DMS 273 (cell line): ENCODE results near the gene RNF214.
A peak's percentile ranks its signal among the peaks of the same experiment; 100 is the strongest.
"Not testable (repeated sequence)": the region's sequence is repeated elsewhere in the genome, so short reads cannot be mapped to it uniquely, and the experiment has no call there.

ENCODE experiments used
- DNase-seq: peaks from one replicate; lab custom pipeline; 2025; ENCODE audit not compliant: unreplicated experiment; lab: John Stamatoyannopoulos, UW

RNF214 gene

GRCh38 chr11:117197516-117198456 is 34.7 kb upstream of the RNF214 start:
- peak; percentile 21 for DNase-seq

DNA sequence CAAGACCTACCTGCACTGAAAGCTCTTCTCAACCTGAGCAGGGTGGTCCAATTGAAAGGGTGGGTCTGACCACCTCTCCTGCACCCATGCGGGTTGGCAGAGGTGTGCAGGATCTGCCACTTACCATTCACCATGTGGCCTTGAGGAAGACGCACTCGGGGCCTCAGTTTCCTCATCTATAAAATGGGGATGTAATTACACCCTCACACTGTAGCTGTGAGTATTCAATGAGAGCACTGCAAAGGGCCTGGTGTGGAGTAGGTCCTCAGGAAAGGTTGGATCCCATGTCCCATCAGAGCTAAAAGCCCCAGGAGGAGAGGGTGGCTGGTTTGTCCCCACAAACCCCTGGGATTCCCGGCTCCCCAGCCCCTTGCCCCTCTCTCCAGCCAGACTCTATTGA is 33.9 kb upstream of the RNF214 start:
- no peak for DNase-seq

DNA sequence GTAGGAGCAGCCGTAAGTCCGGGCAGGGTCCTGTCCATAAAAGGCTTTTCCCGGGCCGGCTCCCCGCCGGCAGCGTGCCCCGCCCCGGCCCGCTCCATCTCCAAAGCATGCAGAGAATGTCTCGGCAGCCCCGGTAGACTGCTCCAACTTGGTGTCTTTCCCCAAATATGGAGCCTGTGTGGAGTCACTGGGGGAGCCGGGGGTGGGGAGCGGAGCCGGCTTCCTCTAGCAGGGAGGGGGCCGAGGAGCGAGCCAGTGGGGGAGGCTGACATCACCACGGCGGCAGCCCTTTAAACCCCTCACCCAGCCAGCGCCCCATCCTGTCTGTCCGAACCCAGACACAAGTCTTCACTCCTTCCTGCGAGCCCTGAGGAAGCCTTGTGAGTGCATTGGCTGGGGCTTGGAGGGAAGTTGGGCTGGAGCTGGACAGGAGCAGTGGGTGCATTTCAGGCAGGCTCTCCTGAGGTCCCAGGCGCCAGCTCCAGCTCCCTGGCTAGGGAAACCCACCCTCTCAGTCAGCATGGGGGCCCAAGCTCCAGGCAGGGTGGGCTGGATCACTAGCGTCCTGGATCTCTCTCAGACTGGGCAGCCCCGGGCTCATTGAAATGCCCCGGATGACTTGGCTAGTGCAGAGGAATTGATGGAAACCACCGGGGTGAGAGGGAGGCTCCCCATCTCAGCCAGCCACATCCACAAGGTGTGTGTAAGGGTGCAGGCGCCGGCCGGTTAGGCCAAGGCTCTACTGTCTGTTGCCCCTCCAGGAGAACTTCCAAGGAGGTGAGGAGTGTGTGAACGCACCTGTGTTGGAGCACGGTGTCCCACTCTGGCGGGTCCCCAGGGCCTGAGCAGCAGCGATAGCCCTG is 33.2 kb upstream of the RNF214 start, which contains the start of gene TAGLN:
Gene TAGLN, plus strand, starts transcription at position 318 of the 863 bp plus-strand sequence. CDS start 3,644 bp downstream, outside the sequence.
- DNase-seq: peak; percentile 29

DNA sequence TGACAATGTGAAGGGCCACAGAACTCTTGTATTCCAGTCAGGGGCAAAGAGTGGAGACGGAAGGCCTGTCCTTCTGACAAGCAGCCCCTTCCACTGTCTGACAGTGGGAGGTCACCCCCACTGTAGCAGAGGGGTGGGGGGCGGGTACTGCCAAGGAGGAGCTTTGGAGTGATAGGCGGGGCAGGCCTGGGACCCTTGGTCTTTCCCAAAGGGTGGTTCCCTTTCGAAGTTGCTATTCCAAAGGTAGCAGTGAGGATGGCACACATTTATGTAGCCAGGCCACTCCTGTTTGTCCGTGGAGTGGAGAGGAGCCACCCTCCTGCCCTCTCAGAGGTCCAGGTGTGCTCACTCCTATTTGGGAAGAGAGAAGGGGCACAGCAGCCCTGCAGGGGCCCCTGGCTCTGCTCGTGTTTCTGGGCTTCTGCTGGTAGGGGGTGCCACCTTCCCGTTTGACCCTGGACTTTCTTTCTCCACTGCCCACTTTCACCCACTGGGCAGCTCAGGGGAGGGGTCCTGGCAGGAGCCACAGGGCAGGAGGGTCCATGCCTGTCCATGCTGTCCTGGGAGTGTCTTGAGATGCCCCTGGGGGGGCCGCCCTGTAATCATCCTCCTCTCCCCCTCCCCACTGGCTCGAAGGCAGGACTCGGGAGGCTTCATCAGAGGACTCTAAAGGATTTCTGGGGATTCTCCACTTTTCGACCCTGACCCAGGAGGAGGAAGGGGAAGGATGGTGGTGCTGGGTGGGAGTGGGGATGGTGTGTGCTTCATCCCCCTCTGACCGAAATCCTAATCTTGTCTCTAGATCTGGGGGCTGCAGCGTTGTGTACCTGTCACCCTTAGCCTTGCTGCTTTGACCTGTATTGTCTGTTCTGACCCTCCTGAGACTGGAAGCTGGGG is 32.3 kb upstream of the RNF214 start:
- DNase-seq: no peak

- DNase-seq: peak; percentile 15
These were observed 31.4 kb upstream of the RNF214 start for GRCh38 chr11:117200813-117201657.

DNA sequence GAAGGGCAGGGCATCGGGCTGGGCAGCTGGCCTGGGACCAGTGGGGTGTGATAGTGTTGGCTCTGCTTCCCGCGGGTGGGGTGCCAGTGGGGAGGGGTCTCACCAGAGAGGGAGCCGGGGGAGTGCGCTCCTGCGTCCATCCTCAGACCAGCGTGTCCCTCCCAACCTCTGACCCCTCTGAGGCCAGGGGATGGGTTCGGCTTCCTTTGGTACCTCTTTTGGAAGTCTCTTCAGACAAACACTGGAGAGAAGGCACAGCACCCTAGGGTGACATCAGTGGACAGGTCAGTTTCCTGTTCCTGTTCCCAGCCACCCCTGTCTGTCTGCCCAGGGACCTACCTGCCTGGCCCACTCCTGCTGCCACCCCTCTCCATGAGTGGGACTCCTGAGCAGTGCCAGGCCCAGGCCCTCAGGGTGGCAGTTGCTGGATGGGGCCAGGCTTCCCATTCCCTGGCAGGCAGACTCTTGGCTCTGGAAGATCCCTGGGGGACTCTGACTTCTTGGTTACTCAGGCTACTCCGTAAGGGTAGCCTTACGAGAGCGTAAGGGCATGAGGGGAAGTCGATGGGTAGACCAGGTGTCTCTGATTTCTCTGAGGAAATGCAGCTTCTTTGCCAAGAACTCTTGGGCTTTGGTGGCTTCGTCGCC is 30.7 kb upstream of the RNF214 start:
- peak; percentile 9 for DNase-seq

- no peak for DNase-seq
These were observed 29.9 kb upstream of the RNF214 start for GRCh38 chr11:117202386-117203068.

DNA sequence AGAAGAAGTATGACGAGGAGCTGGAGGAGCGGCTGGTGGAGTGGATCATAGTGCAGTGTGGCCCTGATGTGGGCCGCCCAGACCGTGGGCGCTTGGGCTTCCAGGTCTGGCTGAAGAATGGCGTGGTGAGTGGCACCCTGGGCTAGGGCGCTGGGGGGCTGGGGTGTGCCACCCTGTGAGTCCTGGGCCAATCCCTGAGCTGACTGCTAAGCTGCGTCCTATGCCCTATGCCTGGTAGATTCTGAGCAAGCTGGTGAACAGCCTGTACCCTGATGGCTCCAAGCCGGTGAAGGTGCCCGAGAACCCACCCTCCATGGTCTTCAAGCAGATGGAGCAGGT is 29.4 kb upstream of the RNF214 start:
- DNase-seq: no peak

DNA sequence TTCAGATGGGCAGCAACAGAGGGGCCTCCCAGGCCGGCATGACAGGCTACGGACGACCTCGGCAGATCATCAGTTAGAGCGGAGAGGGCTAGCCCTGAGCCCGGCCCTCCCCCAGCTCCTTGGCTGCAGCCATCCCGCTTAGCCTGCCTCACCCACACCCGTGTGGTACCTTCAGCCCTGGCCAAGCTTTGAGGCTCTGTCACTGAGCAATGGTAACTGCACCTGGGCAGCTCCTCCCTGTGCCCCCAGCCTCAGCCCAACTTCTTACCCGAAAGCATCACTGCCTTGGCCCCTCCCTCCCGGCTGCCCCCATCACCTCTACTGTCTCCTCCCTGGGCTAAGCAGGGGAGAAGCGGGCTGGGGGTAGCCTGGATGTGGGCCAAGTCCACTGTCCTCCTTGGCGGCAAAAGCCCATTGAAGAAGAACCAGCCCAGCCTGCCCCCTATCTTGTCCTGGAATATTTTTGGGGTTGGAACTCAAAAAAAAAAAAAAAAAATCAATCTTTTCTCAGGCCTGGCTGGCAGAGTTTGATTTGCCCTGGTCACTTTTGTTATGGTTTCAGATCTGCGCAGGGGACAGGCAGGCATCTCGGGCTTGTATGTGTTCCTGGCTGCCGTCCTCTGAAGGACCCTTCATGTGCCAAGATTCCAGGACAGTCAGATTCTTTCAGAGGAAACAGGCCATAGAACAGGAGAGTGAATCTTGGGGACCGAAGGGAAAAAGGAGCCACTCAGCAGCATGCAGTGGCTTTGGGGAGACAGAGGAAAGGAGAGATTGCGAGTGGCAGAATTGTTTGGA is 28.0 kb upstream of the RNF214 start:
- DNase-seq: no peak

GRCh38 chr11:117205211-117205818 is 27.2 kb upstream of the RNF214 start:
- DNase-seq: peak; percentile 38

DNA sequence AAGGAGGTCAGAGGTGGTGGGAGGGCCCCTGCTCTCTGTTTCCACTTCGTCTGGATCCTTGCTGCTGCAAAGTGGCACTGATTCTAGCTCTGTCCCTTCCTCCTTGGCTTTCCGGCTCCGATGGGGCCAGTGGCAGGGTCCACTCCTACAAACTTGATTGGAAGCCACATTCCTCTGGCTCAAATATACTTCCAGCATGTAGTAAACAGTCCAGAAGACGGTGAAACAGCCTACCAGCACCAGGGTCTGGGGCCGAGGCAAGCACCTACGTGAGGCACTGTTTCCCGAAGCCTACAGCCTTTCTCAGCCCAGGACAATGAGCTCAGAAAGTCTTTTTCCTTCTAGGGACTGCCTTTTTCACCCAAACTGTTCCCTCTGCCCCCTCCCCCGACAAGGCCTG is 26.4 kb upstream of the RNF214 start:
- not testable (repeated sequence) for DNase-seq

DNA sequence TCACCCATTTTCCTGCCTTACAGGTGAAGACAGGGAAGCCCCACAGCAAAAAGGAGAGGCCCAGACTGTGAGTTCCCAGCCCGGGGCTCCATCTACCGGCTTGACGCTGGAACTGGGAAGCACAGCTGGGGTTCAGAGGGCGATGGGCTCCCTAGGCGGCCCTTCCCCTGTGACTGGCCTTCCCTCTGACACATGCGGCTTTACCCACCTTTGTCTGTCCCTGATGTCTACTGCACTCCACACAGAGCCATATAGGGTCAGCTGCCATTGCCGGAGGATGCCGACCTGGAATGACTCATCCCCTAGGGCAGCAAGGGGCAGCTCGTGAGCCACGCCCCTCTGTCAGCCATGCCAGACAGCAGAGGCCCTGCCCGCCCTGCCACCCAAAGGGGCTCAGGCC is 25.6 kb upstream of the RNF214 start:
- DNase-seq: not testable (repeated sequence)

DNA sequence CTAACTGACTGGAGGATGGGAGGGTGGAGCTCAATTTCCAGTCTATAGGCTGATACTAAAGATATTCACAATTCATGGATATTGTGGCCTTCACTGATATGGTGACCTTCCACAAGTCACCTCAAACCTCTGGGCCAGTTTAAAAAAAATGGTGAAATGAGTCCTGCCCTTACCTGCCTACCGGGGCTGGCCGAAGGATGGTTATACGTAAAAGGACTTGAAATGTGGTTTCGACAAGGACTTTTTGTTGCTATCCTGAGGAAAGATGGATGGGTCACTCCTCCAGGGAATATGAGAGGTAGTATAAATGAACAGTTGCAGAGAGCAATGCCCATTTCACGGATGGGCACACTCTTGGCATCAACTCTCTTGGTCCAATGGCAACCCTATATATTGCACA is 25.0 kb upstream of the RNF214 start:
- not testable (repeated sequence) for DNase-seq

GRCh38 chr11:117208710-117209109 is 23.8 kb upstream of the RNF214 start:
- DNase-seq: not testable (repeated sequence)

GRCh38 chr11:117209351-117210125 is 22.9 kb upstream of the RNF214 start:
- DNase-seq: not testable (repeated sequence)

DNA sequence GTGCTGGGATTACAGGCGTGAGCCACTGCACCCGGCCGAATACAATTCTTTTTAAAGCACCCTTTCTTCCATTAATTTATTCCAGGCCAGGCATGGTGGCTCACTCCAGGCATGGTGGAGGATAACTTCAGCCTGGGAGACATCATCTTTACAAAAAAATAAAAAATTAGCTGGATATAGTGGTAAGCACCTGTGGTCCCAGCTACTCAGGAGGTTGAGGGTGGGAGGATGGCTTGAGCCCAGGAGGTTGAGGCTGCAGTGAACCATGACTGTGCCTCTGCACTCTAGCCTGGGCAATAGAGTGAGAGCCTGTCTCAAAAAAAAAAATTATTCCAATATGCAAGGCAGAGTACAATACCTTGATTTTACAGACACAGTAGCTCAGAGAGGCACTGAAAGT is 21.9 kb upstream of the RNF214 start:
- no peak for DNase-seq
